Amniotic stem cell (primary cell): Measurements from ENCODE around the gene CDK18.
A peak's percentile ranks its signal among the peaks of the same experiment; 100 is the strongest.

Source experiments
- DNase-seq: peaks from one replicate; lab custom pipeline; 2025; lab: John Stamatoyannopoulos, UW

The CDK18 gene

DNA sequence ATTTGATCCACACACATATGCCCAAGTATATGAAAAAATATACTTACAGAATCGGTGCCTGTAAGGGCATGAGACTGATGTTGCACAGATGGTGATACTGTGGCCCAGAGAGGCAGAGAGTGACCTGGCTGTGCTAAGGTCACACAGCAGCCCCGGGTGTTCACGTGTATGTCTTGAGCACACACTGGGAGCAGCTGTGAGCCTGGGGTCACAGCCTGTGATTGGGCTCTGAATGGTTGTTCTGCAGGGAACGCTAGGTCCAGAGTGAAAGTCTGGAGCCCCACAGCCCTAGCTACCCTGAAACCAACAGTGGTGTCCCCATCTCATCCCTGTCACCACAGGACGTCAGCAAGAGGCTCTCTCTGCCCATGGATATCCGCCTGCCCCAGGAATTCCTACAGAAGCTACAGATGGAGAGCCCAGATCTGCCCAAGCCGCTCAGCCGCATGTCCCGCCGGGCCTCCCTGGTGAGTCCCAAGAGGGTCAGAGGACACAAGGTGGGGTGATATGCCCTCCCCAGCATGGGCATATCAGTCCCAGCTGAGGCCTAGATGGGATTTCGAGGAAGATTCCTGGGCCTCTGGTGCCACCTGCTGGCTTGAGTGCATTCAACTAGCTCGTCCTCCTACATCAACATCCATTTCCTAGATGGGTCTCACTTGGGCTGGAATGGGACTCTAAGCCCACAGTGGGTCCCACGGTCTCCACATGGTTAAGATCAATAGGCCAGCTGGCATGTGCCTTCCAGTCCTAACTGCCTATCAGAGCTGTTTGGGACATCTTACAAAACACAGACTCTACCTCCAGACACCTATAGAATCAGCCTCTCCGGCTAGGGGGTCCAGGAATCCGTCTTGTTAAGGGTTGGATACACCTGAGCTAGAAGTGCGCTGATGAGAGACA is 19.7 kb downstream of the CDK18 start:
- DNase-seq, result peak; percentile 50

DNA sequence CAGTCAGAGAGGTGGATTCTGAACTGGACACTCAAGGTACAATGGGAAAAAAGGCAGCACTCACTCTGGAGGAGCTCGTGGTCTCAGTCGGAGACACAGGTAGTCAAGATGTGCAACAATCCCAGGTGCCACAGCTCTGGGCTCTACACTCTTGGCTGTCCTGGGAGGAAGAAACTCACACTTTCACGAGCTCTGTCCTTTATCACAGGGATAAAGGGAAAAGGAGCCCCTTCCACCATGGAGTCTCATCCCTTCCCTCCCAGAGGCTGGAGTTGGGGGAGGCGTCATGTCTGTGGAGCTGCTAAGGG is 20.3 kb downstream of the CDK18 start:
- no peak for DNase-seq

DNA sequence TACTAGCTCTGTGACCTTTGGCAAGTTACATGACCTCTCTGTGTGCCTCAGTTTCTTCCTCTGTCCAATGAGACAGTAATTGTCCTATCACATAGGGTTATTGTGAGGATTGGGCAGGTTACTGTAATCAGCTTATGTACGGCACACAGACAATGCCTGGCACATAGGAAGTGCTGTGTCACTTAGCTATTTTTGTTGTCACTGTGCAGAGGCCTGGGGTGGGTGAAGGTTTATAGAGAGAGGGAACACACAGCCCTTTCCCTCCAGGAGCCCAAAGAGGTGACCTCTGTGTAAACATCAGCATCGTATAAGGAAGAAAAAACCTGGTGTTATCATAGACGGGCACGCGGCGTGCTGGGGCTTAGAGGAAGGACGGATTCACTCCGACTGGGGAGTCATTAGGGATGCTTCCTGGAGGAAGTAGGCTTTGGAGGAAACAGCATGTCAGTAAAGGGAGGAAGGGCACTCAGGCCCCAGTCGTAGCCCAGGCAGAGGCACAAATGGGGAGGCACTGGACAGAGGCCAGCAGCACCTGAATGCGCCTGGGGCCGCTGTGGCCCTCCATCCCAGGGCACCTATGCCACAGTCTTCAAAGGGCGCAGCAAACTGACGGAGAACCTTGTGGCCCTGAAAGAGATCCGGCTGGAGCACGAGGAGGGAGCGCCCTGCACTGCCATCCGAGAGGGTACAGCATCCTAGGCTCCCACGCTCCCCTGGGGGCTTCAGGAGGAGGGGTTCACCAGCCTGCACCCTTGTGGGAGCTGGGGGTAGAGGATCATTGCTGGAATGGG is 21.2 kb downstream of the CDK18 start:
- DNase-seq, result no peak

DNA sequence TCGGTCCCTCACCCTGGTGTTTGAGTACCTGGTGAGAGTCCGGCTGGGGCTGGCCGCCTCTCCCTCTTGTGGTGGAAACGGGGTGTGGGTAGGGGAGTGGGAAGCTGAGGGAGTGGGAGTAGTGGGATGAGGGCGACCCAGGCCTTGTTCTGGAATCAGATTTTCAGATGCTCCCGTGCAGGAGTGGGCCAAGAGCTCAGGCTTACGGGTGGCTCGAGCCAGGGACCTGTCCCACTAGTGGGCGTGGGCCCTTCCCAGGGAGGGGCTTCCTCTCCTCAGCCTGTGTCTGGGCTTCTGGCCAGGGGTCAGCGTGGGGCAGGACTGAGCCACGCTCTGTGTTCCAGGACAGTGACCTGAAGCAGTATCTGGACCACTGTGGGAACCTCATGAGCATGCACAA is 22.0 kb downstream of the CDK18 start:
- DNase-seq, result no peak

DNA sequence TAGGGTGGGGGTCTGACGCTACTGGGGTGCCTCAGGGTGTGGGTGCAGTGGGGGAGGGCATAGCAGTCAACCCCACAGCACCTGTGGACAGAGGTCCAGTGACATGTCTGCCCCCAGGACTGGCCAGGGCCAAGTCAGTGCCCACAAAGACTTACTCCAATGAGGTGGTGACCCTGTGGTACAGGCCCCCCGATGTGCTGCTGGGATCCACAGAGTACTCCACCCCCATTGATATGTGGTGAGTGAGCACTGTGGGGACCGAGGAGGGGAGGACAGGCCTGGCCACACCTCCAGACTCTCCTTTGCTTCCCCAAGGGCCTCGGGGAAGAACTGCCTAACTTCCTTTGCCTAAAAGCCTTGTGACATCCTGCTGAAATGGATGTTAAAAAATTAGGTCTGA is 23.5 kb downstream of the CDK18 start:
- DNase-seq, result no peak

DNA sequence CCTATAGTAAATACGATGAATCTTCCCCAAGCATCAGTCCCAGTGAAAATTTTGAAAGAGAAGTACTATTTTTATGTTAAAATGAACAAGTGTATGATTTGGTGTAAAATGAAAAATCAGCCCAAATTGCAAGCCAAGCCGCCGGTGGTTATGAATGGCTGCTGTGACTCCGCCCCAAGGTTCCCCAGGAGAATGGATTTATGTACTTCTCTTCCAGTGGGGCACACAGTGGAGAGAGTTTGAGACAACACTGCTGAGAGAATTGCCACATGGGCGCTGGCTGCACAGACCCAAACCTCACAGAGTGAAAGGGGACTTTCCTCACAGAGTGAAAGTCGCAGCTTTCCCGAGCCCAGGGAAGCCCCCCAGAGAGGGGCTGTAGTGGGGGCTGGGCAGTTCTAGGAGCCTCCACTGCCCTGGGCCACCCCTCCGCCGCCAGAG is 24.0 kb downstream of the CDK18 start:
- DNase-seq, result no peak

DNA sequence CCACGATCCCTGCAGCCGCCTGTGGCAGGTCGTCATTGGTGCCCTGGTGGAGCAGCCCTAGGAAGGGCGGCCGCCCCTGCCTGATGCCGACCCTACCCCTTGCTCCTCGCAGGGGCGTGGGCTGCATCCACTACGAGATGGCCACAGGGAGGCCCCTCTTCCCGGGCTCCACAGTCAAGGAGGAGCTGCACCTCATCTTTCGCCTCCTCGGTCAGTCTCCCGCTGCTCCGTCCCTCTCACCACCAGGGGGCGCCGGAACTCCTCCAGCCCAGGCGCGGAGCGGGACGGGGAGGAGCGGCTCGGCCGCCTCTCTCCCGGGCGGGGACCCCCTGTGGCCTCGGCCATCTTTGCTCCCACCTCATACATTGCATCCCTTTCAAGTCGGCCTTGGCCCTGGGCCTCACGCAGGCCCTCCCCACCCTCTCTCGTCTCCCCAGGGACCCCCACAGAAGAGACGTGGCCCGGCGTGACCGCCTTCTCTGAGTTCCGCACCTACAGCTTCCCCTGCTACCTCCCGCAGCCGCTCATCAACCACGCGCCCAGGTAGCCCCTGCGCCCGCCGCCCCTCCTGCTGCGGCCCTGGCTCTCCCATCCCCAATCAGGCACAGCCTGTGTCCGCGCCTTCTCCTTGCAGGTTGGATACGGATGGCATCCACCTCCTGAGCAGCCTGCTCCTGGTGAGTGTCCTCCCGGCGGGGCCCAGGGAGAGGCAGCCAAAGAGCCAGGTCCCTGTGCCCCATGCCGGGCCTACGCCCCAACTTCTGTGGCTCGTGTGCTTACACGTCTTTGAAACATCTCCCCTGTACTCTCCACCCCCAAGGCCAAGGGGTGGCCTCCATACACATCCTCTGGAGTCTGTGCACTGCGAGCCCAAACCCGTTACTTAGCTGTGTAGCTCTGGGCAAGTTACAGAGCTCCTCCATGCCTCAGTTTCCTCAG is 24.7 kb downstream of the CDK18 start:
- no peak for DNase-seq

DNA sequence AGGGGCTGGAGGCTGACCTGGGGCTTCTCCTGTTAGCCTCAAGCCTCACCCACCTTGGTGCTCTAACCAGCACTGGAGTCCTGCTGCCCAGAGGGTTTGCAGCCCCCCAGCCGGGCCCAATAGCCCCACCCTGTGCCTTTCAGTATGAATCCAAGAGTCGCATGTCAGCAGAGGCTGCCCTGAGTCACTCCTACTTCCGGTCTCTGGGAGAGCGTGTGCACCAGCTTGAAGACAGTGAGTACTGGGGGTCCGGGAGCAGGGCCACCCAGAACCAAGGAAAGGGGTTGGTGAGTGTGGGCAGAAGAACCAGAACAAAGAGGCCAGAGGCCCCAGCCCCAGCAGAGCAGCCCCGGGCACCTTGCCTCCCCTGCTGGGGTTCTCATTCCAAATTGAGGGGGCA is 25.6 kb downstream of the CDK18 start:
- no peak for DNase-seq

DNA sequence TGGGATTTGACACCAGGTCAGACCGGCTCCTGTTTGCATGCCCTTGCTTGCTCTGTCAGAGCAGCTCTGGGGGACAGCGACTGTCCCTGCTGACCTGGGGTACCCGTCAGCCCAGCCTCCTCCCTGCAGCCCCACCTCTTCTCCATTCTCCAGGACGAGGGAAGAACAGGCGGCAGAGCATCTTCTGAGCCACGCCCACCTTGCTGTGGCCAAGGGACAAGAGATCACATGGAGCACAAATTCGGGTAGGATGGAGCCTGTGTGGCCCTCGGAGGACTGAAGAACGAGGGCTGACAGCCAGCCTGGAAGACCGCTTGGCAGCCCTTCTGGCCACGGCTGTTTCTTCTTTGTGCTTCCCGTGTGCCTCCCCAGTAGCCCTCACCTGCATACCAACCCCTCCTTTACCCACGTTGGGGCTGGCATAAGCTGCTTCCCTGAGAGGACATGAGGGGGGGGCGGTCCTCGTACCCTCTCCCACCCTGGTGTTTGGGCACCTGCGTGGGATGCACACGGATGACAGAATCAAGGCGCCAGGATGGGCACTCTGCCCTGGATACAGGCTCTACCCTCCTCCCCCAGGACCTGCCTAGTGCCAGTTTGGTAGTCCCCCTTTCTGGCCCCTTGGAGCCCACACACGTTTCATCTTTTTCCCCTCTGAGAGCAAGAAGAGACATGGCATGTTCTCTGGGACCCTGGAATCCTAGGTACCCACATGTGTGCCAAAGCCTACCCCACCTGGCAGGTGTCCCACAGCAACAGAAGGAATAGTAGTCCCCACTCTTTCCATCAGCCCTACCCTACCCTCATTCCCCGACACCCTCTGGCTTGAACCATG is 26.9 kb downstream of the CDK18 start:
- no peak for DNase-seq

DNA sequence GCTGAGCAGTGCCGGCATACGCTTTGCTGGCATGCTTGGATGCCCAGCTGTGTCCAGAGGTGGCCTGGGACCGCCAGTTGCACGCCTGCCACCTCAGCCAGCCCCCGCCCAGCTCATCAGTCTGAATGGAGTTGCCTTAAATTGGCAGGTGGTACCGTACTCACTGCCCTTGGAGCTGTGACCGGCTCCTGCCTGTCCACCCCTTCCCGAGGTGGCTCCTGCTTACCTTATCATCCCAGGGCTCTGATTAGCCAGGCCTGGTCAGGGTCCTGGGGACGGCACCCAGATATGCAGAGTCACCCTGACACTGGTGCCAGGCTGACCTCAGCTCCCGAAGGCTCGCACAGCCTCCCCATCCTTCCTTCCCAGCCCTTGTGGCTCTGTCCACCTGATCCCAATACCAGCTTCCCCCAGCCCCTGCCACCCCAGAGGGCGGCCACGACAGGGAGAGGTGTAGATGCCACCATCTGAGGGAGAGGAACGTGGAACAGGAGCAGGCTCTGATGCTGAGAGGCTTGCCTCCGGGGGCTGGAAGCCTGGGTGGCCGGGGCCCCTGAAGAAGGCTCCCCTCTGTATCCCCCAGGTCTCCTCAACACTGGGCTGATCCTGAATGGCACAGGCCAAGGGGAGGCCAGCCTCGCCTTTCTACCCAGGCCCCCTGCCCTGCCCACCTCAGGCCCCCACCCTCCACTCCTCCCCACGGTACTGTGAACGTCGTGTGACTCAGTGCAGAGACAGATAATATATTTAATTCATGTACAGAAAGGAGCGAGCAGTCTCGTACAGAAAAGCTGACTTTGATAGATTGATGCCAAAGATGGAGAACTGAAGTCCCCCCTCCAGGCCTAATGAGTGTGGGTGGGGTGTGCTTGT is 27.8 kb downstream of the CDK18 start:
- DNase-seq, result no peak

DNA sequence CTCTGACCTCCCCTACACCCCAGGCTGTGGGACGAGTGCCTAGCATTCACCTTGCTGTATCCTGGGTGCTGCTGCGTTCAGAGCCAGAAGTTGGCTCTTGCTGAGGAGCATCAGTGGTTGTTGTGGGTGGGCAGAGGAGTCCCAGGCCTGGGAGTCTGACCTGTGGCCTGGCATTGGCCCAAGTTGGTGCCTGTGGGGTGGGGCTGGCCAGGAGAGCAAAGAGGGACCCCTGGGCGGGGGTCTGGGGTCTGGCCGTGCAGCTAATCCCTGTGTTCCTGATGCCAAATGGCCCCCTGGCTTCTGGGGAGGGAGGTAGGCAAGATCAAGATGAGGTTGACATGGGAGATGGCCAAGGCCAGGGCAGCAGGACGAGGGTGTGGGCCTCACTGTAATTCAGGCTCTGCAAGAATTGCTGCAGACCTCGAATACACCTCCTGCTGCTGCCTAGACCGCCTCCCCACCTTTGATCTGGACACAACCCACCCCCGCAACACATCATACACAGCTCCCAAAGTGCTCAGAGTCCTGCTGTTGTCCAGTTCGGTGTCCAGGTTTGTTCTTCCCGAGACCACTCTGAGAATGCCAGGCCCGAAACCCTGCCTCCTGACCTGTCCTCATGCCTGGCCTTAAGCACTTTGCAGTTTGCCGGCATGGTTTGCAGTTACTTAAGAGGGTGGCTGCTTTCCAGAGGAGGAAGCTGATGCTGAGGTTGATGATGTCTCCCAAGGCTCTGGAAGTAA is 28.7 kb downstream of the CDK18 start:
- DNase-seq, result no peak

DNA sequence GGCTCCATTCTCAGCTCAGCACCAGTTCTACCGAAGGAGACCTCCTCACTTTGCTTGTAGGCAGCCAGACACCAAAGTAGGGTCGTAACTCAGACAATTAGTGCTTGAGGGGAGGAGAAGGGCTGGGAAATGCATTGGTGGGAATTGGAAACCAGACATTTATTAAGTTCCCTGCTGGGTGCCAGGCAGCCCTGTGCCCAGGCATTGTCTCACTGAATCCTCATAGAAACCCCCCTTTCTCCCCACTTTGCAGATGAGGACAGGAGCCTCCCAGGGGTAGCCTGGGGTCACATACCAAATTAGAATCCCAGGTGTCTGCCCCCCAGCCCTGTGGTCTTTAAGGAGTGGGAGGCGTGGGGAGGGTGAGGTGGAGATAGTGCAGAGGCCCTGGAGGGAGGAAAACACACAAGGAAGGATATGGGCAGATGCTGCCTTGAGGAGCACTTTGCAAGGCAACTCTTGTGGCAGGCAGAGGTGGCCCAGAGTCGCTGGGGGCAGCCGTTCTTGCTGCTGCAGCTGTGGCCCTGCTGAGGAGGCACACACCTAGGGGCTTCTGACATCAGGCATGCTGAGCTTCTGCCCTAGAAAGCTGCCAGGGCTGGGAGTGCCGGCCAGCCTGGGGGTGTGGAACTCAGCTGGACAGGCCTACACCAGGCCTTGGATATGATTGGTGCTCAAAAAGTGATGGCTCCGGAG is 29.4 kb downstream of the CDK18 start:
- DNase-seq, result no peak

DNA sequence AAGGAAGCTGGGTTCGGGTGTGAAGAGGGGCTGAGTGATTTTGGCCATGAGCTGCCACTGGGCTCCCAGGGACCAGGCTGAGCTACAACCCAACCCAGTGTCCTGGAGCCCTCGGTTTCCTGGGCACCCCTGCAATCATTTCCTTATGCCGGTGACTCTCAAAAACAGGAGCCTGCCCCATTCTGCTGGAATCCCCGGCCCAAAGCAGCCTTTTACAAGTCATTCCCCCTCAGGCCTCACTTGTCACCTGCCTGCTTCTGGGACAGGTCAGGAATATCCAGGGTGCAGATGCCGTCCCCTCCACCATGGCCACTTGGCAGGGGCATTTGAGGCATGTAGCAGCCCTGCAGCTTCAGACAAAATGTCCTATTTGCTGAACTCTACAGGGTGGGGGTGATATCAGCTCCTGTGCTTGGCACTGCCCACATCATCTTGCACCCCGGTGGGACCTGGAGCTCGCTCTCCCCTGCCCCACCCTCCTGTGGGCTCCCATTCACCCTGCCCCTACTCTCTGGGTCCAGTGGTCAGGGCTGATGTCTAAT is 30.0 kb downstream of the CDK18 start:
- no peak for DNase-seq

DNA sequence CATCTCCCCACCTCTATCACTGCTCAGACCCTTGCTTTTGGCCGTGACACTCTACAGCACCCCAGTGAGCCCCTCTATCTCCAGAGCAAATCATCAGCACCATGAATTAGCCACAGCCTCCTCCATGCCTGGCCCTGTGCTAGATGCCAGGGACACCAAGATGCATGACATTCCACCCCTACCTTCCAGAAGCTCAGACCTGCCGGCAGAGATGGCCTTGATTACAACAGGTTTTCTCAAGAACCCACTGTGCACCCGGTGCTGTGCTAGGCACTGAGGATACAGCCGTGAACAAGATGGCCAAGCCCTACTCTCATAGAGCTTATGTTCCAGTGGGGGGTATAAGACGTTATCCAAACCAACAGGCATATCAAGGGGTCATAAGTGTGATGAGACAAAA is 30.6 kb downstream of the CDK18 start:
- no peak for DNase-seq

DNA sequence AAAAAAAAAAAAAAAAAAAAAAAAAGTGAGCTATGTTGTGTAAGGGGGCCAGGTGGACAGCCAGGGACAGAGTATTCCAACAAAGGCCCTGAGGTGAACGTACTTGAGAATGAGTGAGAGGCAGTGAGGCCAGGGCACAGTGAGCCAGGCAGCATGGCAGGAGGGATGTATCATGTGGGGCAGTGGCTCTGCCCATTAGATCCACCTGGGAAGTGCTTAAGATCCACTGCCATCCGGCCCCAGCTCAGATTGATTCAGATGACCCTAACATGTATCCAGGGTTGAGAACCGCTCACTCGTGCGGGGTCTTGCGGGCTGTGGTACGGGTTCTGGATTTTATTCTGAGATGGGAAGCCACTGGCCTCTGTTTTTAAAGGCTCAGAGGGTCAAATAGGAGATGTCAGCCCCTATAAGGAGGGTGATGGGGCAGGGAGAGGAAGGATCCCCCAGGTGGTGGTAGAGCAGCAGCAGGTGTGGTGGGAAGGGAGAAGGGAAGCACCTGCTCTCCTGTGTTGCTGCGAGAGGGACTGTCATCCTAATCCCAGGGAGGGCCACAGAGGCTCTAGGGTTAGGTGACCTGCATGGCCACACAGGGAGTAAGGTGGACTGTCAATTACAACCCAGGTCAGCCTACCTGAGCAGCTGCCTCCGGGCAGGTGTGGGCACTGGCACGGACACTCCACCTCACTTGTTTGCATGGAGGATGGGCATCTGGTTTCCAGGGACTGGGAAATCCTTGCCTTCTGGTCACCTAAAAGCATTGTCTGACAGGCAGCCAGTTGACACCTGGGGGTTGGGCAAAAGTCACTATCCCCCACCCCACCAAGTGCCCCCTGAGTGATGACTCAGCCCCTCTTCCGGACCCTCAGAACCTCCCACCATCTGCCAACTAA is 31.6 kb downstream of the CDK18 start:
- DNase-seq, result no peak

DNA sequence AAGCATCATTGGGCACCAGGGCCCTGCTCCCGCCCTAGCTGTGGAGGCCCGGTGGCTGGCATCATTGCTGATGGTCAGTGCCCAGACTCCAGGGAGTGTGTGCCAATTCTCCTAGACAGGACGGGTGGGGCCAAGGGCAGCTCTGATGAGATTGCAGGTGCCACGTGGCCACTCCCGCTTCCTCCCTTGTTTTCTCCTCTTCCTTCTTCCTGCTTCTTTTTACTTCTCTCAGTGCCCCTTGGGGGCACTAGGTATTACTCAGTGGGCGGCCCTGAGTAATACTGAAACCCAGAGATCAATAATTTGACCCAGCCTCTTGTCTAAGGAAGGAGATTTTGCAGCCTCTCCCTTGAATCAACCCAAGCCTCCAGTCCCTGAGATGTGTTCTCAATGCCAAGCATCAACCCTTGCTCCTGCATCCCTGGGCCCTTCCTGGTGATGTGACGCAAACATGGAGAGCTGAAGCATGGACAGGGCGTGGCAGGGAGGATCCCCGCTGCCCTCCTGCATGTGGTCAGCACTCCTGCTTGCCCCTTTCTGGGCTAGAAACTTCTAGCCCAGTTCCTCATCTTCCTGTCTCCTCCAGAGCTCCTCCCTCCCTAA is 32.4 kb downstream of the CDK18 start:
- no peak for DNase-seq

DNA sequence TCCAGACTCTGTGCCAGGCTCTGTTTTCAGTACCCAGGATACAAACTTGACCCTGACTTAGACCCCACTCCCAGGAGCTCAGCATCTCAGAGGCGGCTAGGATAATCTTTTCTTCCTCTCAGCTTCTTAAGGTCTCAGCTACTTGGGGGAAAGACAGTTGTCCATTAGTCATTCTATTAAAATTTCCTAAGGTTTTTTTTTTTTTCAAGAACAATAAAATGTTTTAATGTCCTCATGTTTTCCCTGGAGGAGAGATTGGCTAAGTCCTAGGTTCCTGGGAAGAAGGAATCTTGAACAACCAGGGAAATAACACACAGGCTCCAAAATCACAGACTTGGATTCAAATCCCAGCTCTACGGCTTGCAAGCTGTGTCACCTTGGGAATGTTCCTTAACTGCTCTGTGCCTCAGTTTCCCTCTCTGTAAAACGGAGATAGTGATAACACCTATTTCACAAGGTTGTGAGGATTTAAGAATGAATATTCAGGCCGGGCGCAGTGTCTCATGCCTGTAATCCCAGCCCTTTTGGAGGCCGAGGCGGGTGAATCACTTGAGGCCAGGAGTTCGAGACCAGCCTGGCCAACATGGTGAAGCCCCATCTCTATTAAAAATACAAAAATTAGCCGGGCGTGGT is 33.0 kb downstream of the CDK18 start:
- no peak for DNase-seq
